Activated B cell treated with CpG ODN at 0.5 μM for 24 hours (primary cell): ENCODE measurements around the gene C22orf42. TPM values are rescaled to one million over a fixed set of nuclear protein-coding genes. Genes with fewer than 3 reads are reported as not detected.
"Not testable (repeated sequence)": the region's sequence is repeated elsewhere in the genome, so short reads cannot be mapped to it uniquely, and the experiment has no call there.

Source experiments
- ATAC-seq: fragments of 200-7000 bp; cut with Tn5 transposase; one replicate; pipeline ENCODE4 v1.10.0; 2021; ENCODE audit warnings: low read depth, mild to moderate bottlenecking, moderate library complexity
- CTCF ChIA-PET: fragments of 350-600 bp; sonication (Branson Sonifier 250); formaldehyde crosslinking; loops from one replicate; lab custom pipeline; 2021; ENCODE audit warnings: antibody characterized with exemption; lab: Charles Lee
- POLR2A ChIA-PET: fragments of 350-600 bp; sonication (Branson Sonifier 250); formaldehyde crosslinking; loops from one replicate; lab custom pipeline; 2021; ENCODE audit warnings: antibody characterized with exemption; lab: Charles Lee
- DNase-seq: peaks from one replicate; pipeline ENCODE4 v3.0.0; 2022
- H3K27ac Mint-ChIP-seq: one replicate; pipeline ENCODE4 v1.8.0; 2020; ENCODE audit warnings: mixed read lengths
- H3K27me3 Mint-ChIP-seq: one replicate; pipeline ENCODE4 v1.8.0; 2021; ENCODE audit warnings: mixed read lengths
- H3K36me3 Mint-ChIP-seq: one replicate; pipeline ENCODE4 v1.8.0; 2021; ENCODE audit warnings: low read depth, mixed read lengths
- H3K4me1 Mint-ChIP-seq: one replicate; pipeline ENCODE4 v1.8.0; 2021; ENCODE audit warnings: mixed read lengths
- H3K4me3 Mint-ChIP-seq: one replicate; pipeline ENCODE4 v1.8.0; 2020; ENCODE audit warnings: mild to moderate bottlenecking, mixed read lengths
- H3K9me3 Mint-ChIP-seq: one replicate; pipeline ENCODE4 v1.8.0; 2020; ENCODE audit warnings: mixed read lengths
- intact Hi-C: fragments of 100-400 bp; cut with micrococcal nuclease; formaldehyde crosslinking; loops from one replicate; pipeline ENCODE4 v1.15.1; 2024
- total RNA-seq: library from RNA; stranded (reverse); gene quantifications from 2 replicates; pipeline ENCODE4 v1.2.3, GENCODE V29; 2022
- TF ChIP-seq, protein P1 (sequence below): fragments of 200-600 bp; IDR thresholded peaks from one replicate; pipeline ENCODE4 v1.8.0; 2022; ENCODE audit warnings: antibody characterized with exemption, mild to moderate bottlenecking

C22orf42 gene
- total RNA-seq, 1 donor from 2014 or later, result not detected

DNA sequence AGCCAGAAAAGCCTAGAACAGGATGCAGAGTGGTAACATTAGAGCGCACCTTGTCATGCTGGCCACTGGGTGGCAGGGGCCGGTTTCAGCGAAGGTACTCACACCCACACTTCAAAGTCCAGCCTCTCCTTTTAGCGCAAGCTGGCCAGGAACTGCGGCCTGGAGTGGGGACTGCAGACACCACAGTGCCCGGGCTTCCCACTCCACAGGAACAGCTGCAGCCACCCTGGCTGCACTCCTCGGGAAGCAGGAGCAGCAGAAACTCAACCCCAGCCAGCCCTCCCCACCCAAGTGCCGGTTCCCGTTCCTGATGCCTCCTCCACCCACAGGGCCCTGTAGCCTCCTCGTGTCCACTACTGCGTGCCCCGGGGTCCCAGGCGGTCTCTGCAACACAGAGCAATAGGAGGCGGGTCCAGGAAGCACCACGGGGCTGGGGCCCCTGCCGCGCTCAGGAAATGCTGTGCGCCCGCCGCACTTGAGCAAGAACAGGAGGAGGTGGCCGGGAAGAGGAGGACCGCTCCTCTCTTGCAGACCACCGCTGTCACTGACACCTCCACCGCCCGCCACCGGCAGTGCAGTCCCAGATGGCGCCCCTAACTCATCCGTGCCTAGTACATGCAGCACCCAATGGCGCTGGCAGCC lies 43.6 kb upstream of the C22orf42 start:
- intact Hi-C loops, result loop anchor here (1.0 to 10.0 kb wide), 2 partner anchors 242 to 271 kb away; no protein-coding TSS in a partner anchor
- CTCF ChIA-PET, result no interaction called here
- POLR2A ChIA-PET, result no interaction called here
- no peak for DNase-seq
- TF ChIP-seq, protein P1, sequence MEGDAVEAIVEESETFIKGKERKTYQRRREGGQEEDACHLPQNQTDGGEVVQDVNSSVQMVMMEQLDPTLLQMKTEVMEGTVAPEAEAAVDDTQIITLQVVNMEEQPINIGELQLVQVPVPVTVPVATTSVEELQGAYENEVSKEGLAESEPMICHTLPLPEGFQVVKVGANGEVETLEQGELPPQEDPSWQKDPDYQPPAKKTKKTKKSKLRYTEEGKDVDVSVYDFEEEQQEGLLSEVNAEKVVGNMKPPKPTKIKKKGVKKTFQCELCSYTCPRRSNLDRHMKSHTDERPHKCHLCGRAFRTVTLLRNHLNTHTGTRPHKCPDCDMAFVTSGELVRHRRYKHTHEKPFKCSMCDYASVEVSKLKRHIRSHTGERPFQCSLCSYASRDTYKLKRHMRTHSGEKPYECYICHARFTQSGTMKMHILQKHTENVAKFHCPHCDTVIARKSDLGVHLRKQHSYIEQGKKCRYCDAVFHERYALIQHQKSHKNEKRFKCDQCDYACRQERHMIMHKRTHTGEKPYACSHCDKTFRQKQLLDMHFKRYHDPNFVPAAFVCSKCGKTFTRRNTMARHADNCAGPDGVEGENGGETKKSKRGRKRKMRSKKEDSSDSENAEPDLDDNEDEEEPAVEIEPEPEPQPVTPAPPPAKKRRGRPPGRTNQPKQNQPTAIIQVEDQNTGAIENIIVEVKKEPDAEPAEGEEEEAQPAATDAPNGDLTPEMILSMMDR, result no peak
- no peak for ATAC-seq
- peaks cover 40% of the 10 kb centered on the region for H3K27me3 Mint-ChIP-seq
- H3K27ac Mint-ChIP-seq, result no peak overlapping the region
- no peaks in the 10 kb centered on the region for H3K4me1 Mint-ChIP-seq
- no peak overlapping the region for H3K4me3 Mint-ChIP-seq
- H3K9me3 Mint-ChIP-seq, result no peaks in the 10 kb centered on the region
- no peaks in the 10 kb centered on the region for H3K36me3 Mint-ChIP-seq

DNA sequence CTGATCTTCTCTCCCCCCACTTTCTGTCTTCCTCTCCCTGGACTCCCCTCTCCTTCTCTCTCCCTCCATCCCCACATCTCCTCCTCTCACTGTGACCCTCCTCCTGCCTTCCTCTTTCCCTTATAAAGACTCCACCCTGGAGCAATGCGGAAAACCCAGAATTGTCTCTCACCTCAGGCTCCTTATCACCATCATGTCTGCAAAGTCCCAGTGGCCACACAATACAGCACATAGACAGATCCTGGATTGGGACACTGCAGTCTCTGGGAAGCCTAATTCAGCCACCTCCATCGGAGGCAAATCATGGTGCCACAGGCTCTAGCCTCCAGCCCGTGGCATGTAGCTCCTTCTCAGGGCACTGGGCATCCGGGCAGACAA lies 43.0 kb upstream of the C22orf42 start:
- CTCF ChIA-PET, result no interaction called here
- Mint-ChIP-seq H3K27me3 (peaks cover 44% of the 10 kb centered on the region), H3K4me3 (no peak overlapping the region), H3K27ac (no peak overlapping the region), H3K4me1 (no peaks in the 10 kb centered on the region), H3K9me3 (no peaks in the 10 kb centered on the region), H3K36me3 (no peaks in the 10 kb centered on the region)
- no peak for ATAC-seq
- POLR2A ChIA-PET, result no interaction called here
- TF ChIP-seq, protein P1, result no peak
- no peak for DNase-seq
- intact Hi-C loops, result loop anchor here (1.0 to 10.0 kb wide), 2 partner anchors 243 to 271 kb away; no protein-coding TSS in a partner anchor

DNA sequence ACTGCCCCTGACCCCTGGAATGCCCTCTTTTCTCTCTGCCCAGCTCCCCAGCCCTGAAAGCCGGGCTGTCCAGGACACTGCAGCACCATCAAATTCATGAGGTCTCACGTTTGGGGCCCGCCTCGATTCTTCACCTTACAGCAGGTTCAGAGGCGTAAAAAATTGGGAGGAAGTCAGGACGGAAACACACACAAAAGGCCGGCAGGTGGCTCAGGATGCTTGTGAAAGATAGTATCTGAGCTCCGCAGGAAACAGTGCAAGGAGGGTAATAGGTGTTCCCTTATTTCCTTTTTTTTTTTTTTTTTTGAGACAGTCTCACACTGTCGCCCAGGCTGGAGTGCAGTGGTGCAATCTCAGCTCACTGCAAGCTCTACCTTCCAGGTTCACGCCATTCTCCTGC lies 41.6 kb upstream of the C22orf42 start:
- CTCF ChIA-PET, result no interaction called here
- no peak overlapping the region for H3K27ac Mint-ChIP-seq
- peaks cover 44% of the 10 kb centered on the region for H3K27me3 Mint-ChIP-seq
- DNase-seq (no peak), ATAC-seq (no peak)
- POLR2A ChIA-PET, result interaction anchor here (0.7 kb wide), 1 partner anchor 274 kb away, joined by 3 read pairs; the partner anchor contains the start of gene FBXO7
- TF ChIP-seq, protein P1, result no peak
- no peaks in the 10 kb centered on the region for H3K9me3 Mint-ChIP-seq
- no peaks in the 10 kb centered on the region for H3K4me1 Mint-ChIP-seq
- no peak overlapping the region for H3K4me3 Mint-ChIP-seq
- intact Hi-C loops, result loop anchor here (10.0 kb wide), 1 partner anchor 244 kb away; no protein-coding TSS in a partner anchor
- no peaks in the 10 kb centered on the region for H3K36me3 Mint-ChIP-seq

DNA sequence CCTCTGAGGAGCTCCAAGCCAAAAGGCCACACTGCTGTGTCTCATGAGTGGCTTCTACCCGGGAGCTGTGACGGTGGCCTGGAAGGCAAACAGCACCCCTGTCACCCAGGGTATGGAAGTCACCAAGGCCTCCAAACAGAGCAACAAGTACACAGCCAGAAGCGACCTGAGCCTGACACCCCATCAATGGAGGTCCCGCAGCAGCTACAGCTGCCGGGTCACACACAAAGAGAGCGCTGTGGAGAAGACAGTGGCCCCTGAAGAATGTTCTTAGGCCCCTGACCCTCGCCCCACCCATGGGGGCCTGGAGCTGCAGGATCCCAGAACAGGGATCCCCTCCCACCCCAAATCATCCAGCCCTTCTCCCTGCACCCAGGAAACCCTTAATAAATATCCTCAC lies 40.9 kb upstream of the C22orf42 start:
- H3K36me3 Mint-ChIP-seq, result no peaks in the 10 kb centered on the region
- H3K4me1 Mint-ChIP-seq, result no peaks in the 10 kb centered on the region
- CTCF ChIA-PET, result no interaction called here
- POLR2A ChIA-PET, result no interaction called here
- DNase-seq (no peak), ATAC-seq (no peak)
- TF ChIP-seq, protein P1, result no peak
- H3K27me3 Mint-ChIP-seq, result peaks cover 46% of the 10 kb centered on the region
- intact Hi-C loops, result loop anchor here (10.0 kb wide), 1 partner anchor 245 kb away; no protein-coding TSS in a partner anchor
- no peak overlapping the region for H3K4me3 Mint-ChIP-seq
- no peaks in the 10 kb centered on the region for H3K9me3 Mint-ChIP-seq
- H3K27ac Mint-ChIP-seq, result no peak overlapping the region

DNA sequence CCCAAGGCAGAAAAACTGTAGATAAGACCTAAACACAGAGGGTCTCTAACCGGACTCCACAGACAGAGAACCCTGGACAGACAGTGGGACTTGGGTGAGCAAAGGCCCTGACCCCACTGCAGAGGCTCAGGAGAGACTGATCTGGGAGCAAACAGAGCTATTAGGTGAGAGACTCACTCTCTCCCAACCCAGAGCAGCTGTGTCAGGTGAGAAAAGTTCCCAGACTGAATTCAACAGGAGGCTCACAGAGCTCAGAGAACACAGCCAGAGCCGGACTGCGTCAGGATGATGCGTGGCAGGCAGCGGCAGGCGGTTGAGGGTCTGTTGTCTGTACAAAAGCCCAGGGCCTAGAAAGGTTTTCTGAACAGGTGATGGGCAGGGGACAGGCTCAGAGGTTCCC lies 40.2 kb upstream of the C22orf42 start:
- H3K27ac Mint-ChIP-seq, result no peak overlapping the region
- intact Hi-C loops, result no loop called here
- no peak for DNase-seq
- H3K36me3 Mint-ChIP-seq, result no peaks in the 10 kb centered on the region
- no peak for ATAC-seq
- H3K27me3 Mint-ChIP-seq, result peaks cover 43% of the 10 kb centered on the region
- no peaks in the 10 kb centered on the region for H3K4me1 Mint-ChIP-seq
- TF ChIP-seq, protein P1, result no peak
- H3K4me3 Mint-ChIP-seq, result no peak overlapping the region
- CTCF ChIA-PET, result no interaction called here
- POLR2A ChIA-PET, result no interaction called here
- no peaks in the 10 kb centered on the region for H3K9me3 Mint-ChIP-seq

DNA sequence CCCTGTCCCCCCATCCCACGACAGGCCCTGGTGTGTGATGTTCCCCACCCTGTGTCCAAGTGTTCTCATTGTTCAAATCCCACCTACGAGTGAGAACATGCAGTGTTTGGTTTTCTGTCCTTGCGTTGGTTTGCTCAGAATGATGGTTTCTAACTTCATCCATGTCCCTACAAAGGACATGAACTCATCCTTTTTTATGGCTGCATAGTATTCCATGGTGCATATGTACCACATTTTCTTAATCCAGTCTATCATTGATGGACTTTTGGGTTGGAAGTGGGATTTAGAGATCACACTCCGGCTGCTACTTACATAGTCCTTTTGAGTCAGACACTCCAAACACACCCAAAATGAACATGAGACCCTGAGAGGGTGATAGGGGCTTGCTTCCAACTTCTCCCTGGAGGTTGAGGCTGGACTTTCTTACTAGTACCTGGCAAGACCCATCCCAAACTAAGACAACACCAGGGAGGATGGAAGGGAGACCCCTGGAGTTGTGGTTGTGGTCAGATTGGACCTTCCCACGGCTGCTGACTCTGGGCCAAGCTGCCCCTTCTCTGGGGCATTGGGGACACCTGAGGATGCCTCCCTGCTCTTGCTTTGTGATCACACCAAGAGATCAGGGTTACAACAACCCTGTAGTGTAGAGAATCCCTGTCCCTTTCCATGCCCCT lies 38.6 kb upstream of the C22orf42 start:
- DNase-seq, POLR2A ChIA-PET, H3K4me3 Mint-ChIP-seq, H3K27ac Mint-ChIP-seq, intact Hi-C loops, H3K4me1 Mint-ChIP-seq, CTCF ChIA-PET, H3K9me3 Mint-ChIP-seq, ATAC-seq, H3K36me3 Mint-ChIP-seq: not testable (repeated sequence)
- H3K27me3 Mint-ChIP-seq, result peaks cover 32% of the 10 kb centered on the region

DNA sequence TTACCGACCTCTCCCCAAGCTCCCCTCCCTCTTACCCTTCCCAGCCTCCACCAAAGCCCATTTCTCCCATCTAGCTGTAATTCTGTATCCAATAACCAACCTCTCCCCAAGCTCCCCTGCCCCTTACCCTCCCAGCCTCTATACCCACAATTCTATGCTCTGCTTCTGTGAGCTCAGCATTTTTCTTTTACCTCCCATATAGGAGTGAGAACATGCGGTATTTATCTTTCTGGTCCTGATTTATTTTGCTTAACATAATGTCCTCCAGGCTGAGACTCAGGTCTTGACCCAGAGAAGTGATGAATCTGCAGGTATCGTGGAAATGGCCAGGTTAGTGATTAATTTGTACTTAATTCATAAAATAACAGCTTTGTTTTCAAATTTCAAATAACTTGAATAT lies 36.8 kb upstream of the C22orf42 start:
- intact Hi-C loops, ATAC-seq: not testable (repeated sequence)

More for the DNA sequence above, 36.8 kb upstream of the C22orf42 start:
- POLR2A ChIA-PET, DNase-seq, CTCF ChIA-PET, H3K4me3 Mint-ChIP-seq, H3K9me3 Mint-ChIP-seq, H3K36me3 Mint-ChIP-seq, H3K27ac Mint-ChIP-seq, H3K4me1 Mint-ChIP-seq: not testable (repeated sequence)
- peaks cover 30% of the 10 kb centered on the region for H3K27me3 Mint-ChIP-seq
